ENCODE data around the gene PNPT1. TPM values are rescaled to one million over a fixed set of nuclear protein-coding genes. Genes with fewer than 3 reads are reported as not detected.

The PNPT1 gene
- total and polyA plus RNA-seq, 4 donors = 9.4 to 23.3 (median 16.3) TPM

GRCh38 chr2:55653255-55653654 is 40.4 kb downstream of the PNPT1 start:
- no peak overlapping the region for H3K4me3 ChIP-seq
- H3K9me3 ChIP-seq (ENCODE audit: control insufficient read depth in 4 of 4, insufficient read depth in 3 of 4, low read length in 3 of 4) = no peaks in the 10 kb centered on the region
- no peaks in the 10 kb centered on the region for H3K4me1 ChIP-seq (ENCODE audit: control insufficient read depth in 5 of 5, insufficient read depth in 5 of 5, low read length in 5 of 5)
- 92 to 96% methylated on average over 2 of the region's 2 CpGs for WGBS, 2 donors
- no peak overlapping the region for H3K27ac ChIP-seq (ENCODE audit: low read depth in 1 of 2, low read length in 1 of 2)
- H3K27me3 ChIP-seq (ENCODE audit: control insufficient read depth in 3 of 3, insufficient read depth in 3 of 3, low read length in 2 of 3) = no peaks in the 10 kb centered on the region
- H3K9ac ChIP-seq (ENCODE audit: insufficient read depth in 1 of 2, low read length in 2 of 2) = no peak overlapping the region
- TF ChIP-seq CTCF (IDR thresholded peaks at IDR 0.05; ENCODE audit: control extremely low read depth, extremely low read depth) = no peak
- DNase-seq (no peak), ATAC-seq (ENCODE audit: insufficient read depth, low FRiP score) (no peak)
- H3K36me3 ChIP-seq (ENCODE audit: control insufficient read depth in 4 of 4, insufficient read depth in 4 of 4, low read length in 4 of 4) = peaks cover 4 to 18% (median 9%) of the 10 kb centered on the region in 4 donors

GRCh38 chr2:55649211-55649610 is 44.4 kb downstream of the PNPT1 start:
- Histone ChIP-seq H3K4me1 (ENCODE audit: control insufficient read depth in 5 of 5, insufficient read depth in 5 of 5, low read length in 5 of 5) (no peaks in the 10 kb centered on the region), H3K36me3 (ENCODE audit: control insufficient read depth in 4 of 4, insufficient read depth in 4 of 4, low read length in 4 of 4) (peaks cover 5 to 11% (median 10%) of the 10 kb centered on the region in 4 donors), H3K27ac (ENCODE audit: low read depth in 1 of 2, low read length in 1 of 2) (no peak overlapping the region), H3K9ac (ENCODE audit: insufficient read depth in 1 of 2, low read length in 2 of 2) (no peak overlapping the region), H3K9me3 (ENCODE audit: control insufficient read depth in 4 of 4, insufficient read depth in 3 of 4, low read length in 3 of 4) (no peaks in the 10 kb centered on the region), H3K4me3 (no peak overlapping the region), H3K27me3 (ENCODE audit: control insufficient read depth in 3 of 3, insufficient read depth in 3 of 3, low read length in 2 of 3) (no peaks in the 10 kb centered on the region)
- TF ChIP-seq CTCF (IDR thresholded peaks at IDR 0.05; ENCODE audit: control extremely low read depth, extremely low read depth) = no peak
- no peak for DNase-seq
- WGBS, 2 donors = 97 to 100% methylated on average over 1 of the region's 1 CpG
- ATAC-seq (ENCODE audit: insufficient read depth, low FRiP score) = no peak

- ATAC-seq (ENCODE audit: insufficient read depth, low FRiP score) (no peak), DNase-seq (no peak)
- WGBS, 2 donors = 97 to 99% methylated on average over 3 of the region's 3 CpGs
- H3K9ac ChIP-seq (ENCODE audit: insufficient read depth in 1 of 2, low read length in 2 of 2) = no peak overlapping the region
- TF ChIP-seq CTCF (IDR thresholded peaks at IDR 0.05; ENCODE audit: control extremely low read depth, extremely low read depth) = no peak
- H3K27ac ChIP-seq (ENCODE audit: low read depth in 1 of 2, low read length in 1 of 2) = no peak overlapping the region
- H3K4me3 ChIP-seq = no peak overlapping the region
- no peaks in the 10 kb centered on the region for H3K9me3 ChIP-seq (ENCODE audit: control insufficient read depth in 4 of 4, insufficient read depth in 3 of 4, low read length in 3 of 4)
- no peaks in the 10 kb centered on the region for H3K27me3 ChIP-seq (ENCODE audit: control insufficient read depth in 3 of 3, insufficient read depth in 3 of 3, low read length in 2 of 3)
- H3K4me1 ChIP-seq (ENCODE audit: control insufficient read depth in 5 of 5, insufficient read depth in 5 of 5, low read length in 5 of 5) = no peaks in the 10 kb centered on the region
- peaks cover 7 to 23% (median 16%) of the 10 kb centered on the region in 4 donors for H3K36me3 ChIP-seq (ENCODE audit: control insufficient read depth in 4 of 4, insufficient read depth in 4 of 4, low read length in 4 of 4)
Measured at GRCh38 chr2:55636831-55637230, 56.8 kb downstream of the PNPT1 start.

GRCh38 chr2:55628931-55629330 is 64.7 kb downstream of the PNPT1 start:
- no peak for ATAC-seq (ENCODE audit: insufficient read depth, low FRiP score)
- no peak for TF ChIP-seq CTCF (IDR thresholded peaks at IDR 0.05; ENCODE audit: control extremely low read depth, extremely low read depth)
- H3K9me3 ChIP-seq (ENCODE audit: control insufficient read depth in 4 of 4, insufficient read depth in 3 of 4, low read length in 3 of 4) = no peaks in the 10 kb centered on the region
- WGBS, 2 donors = 70 to 98% methylated on average over 2 of the region's 2 CpGs
- H3K36me3 ChIP-seq (ENCODE audit: control insufficient read depth in 4 of 4, insufficient read depth in 4 of 4, low read length in 4 of 4) = peaks cover 0 to 5% (median 1%) of the 10 kb centered on the region in 4 donors
- H3K4me3 ChIP-seq = no peak overlapping the region
- no peak overlapping the region for H3K9ac ChIP-seq (ENCODE audit: insufficient read depth in 1 of 2, low read length in 2 of 2)
- no peaks in the 10 kb centered on the region for H3K27me3 ChIP-seq (ENCODE audit: control insufficient read depth in 3 of 3, insufficient read depth in 3 of 3, low read length in 2 of 3)
- peaks cover 0 to under 1% (median 0%) of the 10 kb centered on the region in 5 donors for H3K4me1 ChIP-seq (ENCODE audit: control insufficient read depth in 5 of 5, insufficient read depth in 5 of 5, low read length in 5 of 5)
- DNase-seq = no peak
- H3K27ac ChIP-seq (ENCODE audit: low read depth in 1 of 2, low read length in 1 of 2) = no peak overlapping the region
